H1 (cell line): ENCODE measurements around the gene HACE1. TPM values are rescaled to one million over a fixed set of nuclear protein-coding genes. Genes with fewer than 3 reads are reported as not detected.
A peak's percentile ranks its signal among the peaks of the same experiment; 100 is the strongest.

Experiments
- CTCF ChIA-PET: fragments of 300-600 bp; sonication (Branson Sonifier 250); formaldehyde crosslinking; loops from one replicate; lab custom pipeline; 2021; ENCODE audit not compliant: partially characterized antibody; lab: Charles Lee
- POLR2A ChIA-PET: fragments of 300-600 bp; sonication (Branson Sonifier 250); formaldehyde crosslinking; loops from one replicate; lab custom pipeline; 2021; ENCODE audit warnings: inconsistent platforms; ENCODE audit not compliant: partially characterized antibody; lab: Charles Lee
- DNase-seq, 2 experiments: peaks; one replicate each; pipeline versions ENCODE4 v3.0.0 to v3.0.0-alpha.2; 2010 to 2022; ENCODE audit warnings: low spot score in 2 of 2, low read depth in 1 of 2, mixed read lengths in 1 of 2
- FAIRE-seq: peaks from 2 replicates; lab custom pipeline; 2011; peaks lifted over from hg19 to GRCh38; lab: Jason Lieb, UNC
- H2AFZ ChIP-seq: 2 replicates; pipeline ENCODE4 v1.8.1; 2012; ENCODE audit warnings: low read length, inconsistent platforms
- H2AK5ac ChIP-seq: 2 replicates; pipeline ENCODE4 v1.6.1; 2013; ENCODE audit warnings: low read depth, low read length
- H2BK120ac ChIP-seq: replicated peaks from 2 replicates; pipeline ENCODE3; 2013; ENCODE audit warnings: low read depth, low read length, inconsistent platforms
- H2BK12ac ChIP-seq: 2 replicates; pipeline ENCODE4 v1.6.1; 2013; ENCODE audit warnings: low read depth, low read length
- H2BK15ac ChIP-seq: 2 replicates; pipeline ENCODE4 v1.6.1; 2013; ENCODE audit warnings: low read length
- H2BK20ac ChIP-seq: 2 replicates; pipeline ENCODE4 v1.6.1; 2013; ENCODE audit warnings: low read length
- H2BK5ac ChIP-seq: 2 replicates; pipeline ENCODE4 v1.6.1; 2013; ENCODE audit warnings: low read depth, low read length
- H3K14ac ChIP-seq: 2 replicates; pipeline ENCODE4 v1.6.1; 2013; ENCODE audit warnings: inconsistent platforms; ENCODE audit not compliant: insufficient read length
- H3K18ac ChIP-seq: 2 replicates; pipeline ENCODE4 v1.6.1; 2013; ENCODE audit warnings: low read length; ENCODE audit errors: extremely low read depth
- H3K23ac ChIP-seq: 2 replicates; pipeline ENCODE4 v1.6.1; 2013; ENCODE audit warnings: inconsistent platforms; ENCODE audit not compliant: insufficient read length
- H3K23me2 ChIP-seq: 2 replicates; pipeline ENCODE4 v1.6.1; 2013; ENCODE audit warnings: low read depth, low read length
- H3K27ac ChIP-seq: 2 replicates; pipeline ENCODE4 v1.6.1; 2011; ENCODE audit warnings: low read depth, low read length, inconsistent platforms
- H3K27me3 ChIP-seq, 4 experiments: replicated peaks in 1 of 4; 1 replicate in 1 of 4; 2 replicates in 3 of 4; pipeline versions ENCODE4 v1.6.1 to v1.8.1; 2011 to 2013; ENCODE audit warnings: low read length in 3 of 4, mild to moderate bottlenecking in 3 of 4, inconsistent platforms in 2 of 4, mixed read lengths in 2 of 4, moderate library complexity in 1 of 4; ENCODE audit not compliant: control insufficient read depth in 3 of 4, insufficient read depth in 3 of 4; ENCODE audit errors: extremely low read depth in 1 of 4
- H3K36me3 ChIP-seq, 4 experiments: 2 replicates each; pipeline versions ENCODE4 v1.6.1 to v1.8.1; 2011 to 2013; ENCODE audit warnings: mild to moderate bottlenecking in 4 of 4, low read length in 3 of 4, moderate library complexity in 2 of 4, control low read depth in 1 of 4, inconsistent platforms in 1 of 4; ENCODE audit not compliant: insufficient read depth in 4 of 4, control insufficient read depth in 2 of 4
- H3K4ac ChIP-seq: replicated peaks from 2 replicates; pipeline ENCODE3; 2013; ENCODE audit warnings: low read length, low read depth, mixed read lengths, inconsistent platforms; ENCODE audit not compliant: insufficient read length
- H3K4me1 ChIP-seq, 4 experiments: replicated peaks in 1 of 4; 1 replicate in 1 of 4; 2 replicates in 3 of 4; pipeline versions ENCODE4 v1.6.1 to v1.8.1; 2011 to 2013; ENCODE audit warnings: low read length in 3 of 4, inconsistent platforms in 2 of 4, mixed read lengths in 1 of 4; ENCODE audit not compliant: insufficient read depth in 4 of 4, control insufficient read depth in 3 of 4
- H3K4me2 ChIP-seq, 2 experiments: 2 replicates each; pipeline versions ENCODE4 v1.6.1 to v1.8.1; 2011 to 2013; ENCODE audit warnings: low read depth in 2 of 2, low read length in 2 of 2, control low read depth in 1 of 2, inconsistent platforms in 1 of 2, mild to moderate bottlenecking in 1 of 2; ENCODE audit not compliant: insufficient read depth in 1 of 2
- H3K4me3 ChIP-seq, 4 experiments: fragments of 200-600, 300-600 bp in 1 of 4; sonication (generic), shearing (Covaris generic), sonication (Bioruptor Twin) in 1 of 4; 2 replicates each; pipeline versions ENCODE4 v1.5.1 to v1.8.1; 2011 to 2016; ENCODE audit warnings: low read length in 4 of 4, low read depth in 3 of 4, control low read depth in 2 of 4, inconsistent platforms in 2 of 4, mild to moderate bottlenecking in 2 of 4, mixed read lengths in 1 of 4, moderate library complexity in 1 of 4; ENCODE audit not compliant: insufficient read depth in 2 of 4; ENCODE audit errors: extremely low read depth in 1 of 4
- H3K56ac ChIP-seq: replicated peaks from 2 replicates; pipeline ENCODE3; 2013; ENCODE audit warnings: low read depth, mild to moderate bottlenecking, mixed read lengths, low read length, inconsistent platforms; ENCODE audit not compliant: insufficient read length
- H3K79me1 ChIP-seq: 2 replicates; pipeline ENCODE4 v1.6.1; 2013; ENCODE audit warnings: low read depth, low read length, control low read depth
- H3K79me2 ChIP-seq, 2 experiments: 2 replicates each; pipeline versions ENCODE4 v1.6.1 to v1.8.1; 2012 to 2013; ENCODE audit warnings: low read length in 2 of 2, mild to moderate bottlenecking in 2 of 2, inconsistent platforms in 1 of 2; ENCODE audit not compliant: insufficient read depth in 2 of 2, control insufficient read depth in 1 of 2
- H3K9ac ChIP-seq, 4 experiments: replicated peaks in 1 of 4; 1 replicate in 1 of 4; 2 replicates in 3 of 4; pipeline versions ENCODE4 v1.6.1 to v1.8.1; 2011 to 2013; ENCODE audit warnings: low read depth in 3 of 4, low read length in 3 of 4, control low read depth in 2 of 4, mild to moderate bottlenecking in 2 of 4, moderate library complexity in 2 of 4, inconsistent platforms in 1 of 4; ENCODE audit errors: extremely low read depth in 1 of 4
- H3K9me3 ChIP-seq, 2 experiments: 2 replicates each; pipeline versions ENCODE4 v1.6.1 to v1.8.1; 2012 to 2013; ENCODE audit warnings: mild to moderate bottlenecking in 2 of 2, moderate library complexity in 2 of 2, control low read depth in 1 of 2, inconsistent platforms in 1 of 2, low read depth in 1 of 2, low read length in 1 of 2, mixed read lengths in 1 of 2; ENCODE audit not compliant: insufficient read depth in 2 of 2
- H4K20me1 ChIP-seq, 2 experiments: replicated peaks in 1 of 2; 2 replicates each; pipeline versions ENCODE3 to v1.8.1; 2011 to 2013; ENCODE audit warnings: inconsistent platforms in 2 of 2, low read length in 2 of 2, mild to moderate bottlenecking in 1 of 2; ENCODE audit not compliant: insufficient read depth in 2 of 2, control insufficient read depth in 1 of 2
- H4K5ac ChIP-seq: 2 replicates; pipeline ENCODE4 v1.6.1; 2013; ENCODE audit warnings: low read length, low read depth, mixed read lengths, inconsistent platforms; ENCODE audit not compliant: insufficient read length
- H4K8ac ChIP-seq: 2 replicates; pipeline ENCODE4 v1.8.0; 2013; ENCODE audit warnings: mild to moderate bottlenecking, moderate library complexity, low read length, inconsistent platforms; ENCODE audit not compliant: insufficient read depth; ENCODE audit errors: extremely low read depth
- H4K91ac ChIP-seq: replicated peaks from 2 replicates; pipeline ENCODE3; 2013; ENCODE audit warnings: low read length, mixed read lengths, inconsistent platforms; ENCODE audit not compliant: insufficient read length
- BCL11A ChIP-seq, 2 experiments: IDR thresholded peaks; one replicate each; pipeline ENCODE4 v1.6.1; 2011; ENCODE audit warnings: low read depth in 2 of 2, low read length in 2 of 2, mild to moderate bottlenecking in 2 of 2
- CREB1 ChIP-seq: IDR thresholded peaks from 2 replicates; pipeline ENCODE4 v1.6.1; 2012; ENCODE audit warnings: inconsistent platforms
- SAP30 ChIP-seq: fragments of 300-600 bp; sonication (generic); IDR thresholded peaks from 2 replicates; pipeline ENCODE4 v1.7.1; 2012; ENCODE audit warnings: low read length, moderate library complexity, mild to moderate bottlenecking, inconsistent platforms; ENCODE audit not compliant: insufficient read depth, insufficient replicate concordance
- SRF ChIP-seq: IDR thresholded peaks from 2 replicates; pipeline ENCODE4 v1.6.1; 2011; ENCODE audit warnings: mild to moderate bottlenecking, low read depth, low read length, moderate library complexity
- ZNF274 ChIP-seq: IDR thresholded peaks from 2 replicates; pipeline ENCODE4 v1.7.0; 2012; ENCODE audit warnings: low read length, borderline replicate concordance; ENCODE audit errors: extremely low read depth
- WGBS, 2 experiments: shearing (Covaris generic) in 1 of 2; methylation state at CpG; one replicate each; pipeline versions ENCODE4 v1.1.6 to v1.1.7; 2013 to 2015; ENCODE audit warnings: low lambda C conversion rate in 2 of 2, mixed read lengths in 2 of 2, inconsistent platforms in 1 of 2, low coverage in 1 of 2, missing lambda C conversion rate in 1 of 2; ENCODE audit not compliant: insufficient replicate concordance in 2 of 2, insufficient coverage in 1 of 2, insufficient read length in 1 of 2; ENCODE audit errors: extremely low coverage in 1 of 2, missing lambda C conversion rate in 1 of 2; 5-methylcytosine and 5-hydroxymethylcytosine counted together
- polyA plus RNA-seq, 7 experiments: library from polyadenylated mRNA; depleted of rRNA in 3 of 7; stranded (reverse) in 5 of 7; unstranded in 2 of 7; fragments of >200 nt in 5 of 7; fragments of 200-250 nt in 2 of 7; gene quantifications; 1 replicate in 5 of 7; 2 replicates in 1 of 7; 4 replicates in 1 of 7; pipeline versions ENCODE4 v1.2.1 to v1.2.3, GENCODE V29; 2011 to 2013; ENCODE audit warnings: missing spikeins in 2 of 7, mixed read lengths in 2 of 7
- total RNA-seq: library from RNA; stranded (reverse); fragmentation: NEBNext Ultra II Directional; extraction: Animal tissue kit (Norgen Biotek cat#: 25700); gene quantifications from 2 replicates; pipeline ENCODE4 v1.2.1, GENCODE V29; 2021

The HACE1 gene
- total and polyA plus RNA-seq, 2 of the 8 experiments (the other 6 are each of a cell fraction or from before 2014, with no cell fraction given) = 7.1 to 21.3 TPM

GRCh38 chr6:104858642-104859041 is 1.1 kb downstream of the HACE1 start:
- POLR2A ChIA-PET = interaction anchor here (0.6 to 1.8 kb wide), 7 partner anchors 17 to 487 kb away, joined by 3 to 6 read pairs (median 3); no protein-coding TSS in a partner anchor

More at GRCh38 chr6:104858642-104859041, 1.1 kb downstream of the HACE1 start:
- Histone ChIP-seq H3K27me3 (no peaks in the 10 kb centered on the region), H3K9me3 (no peaks in the 10 kb centered on the region), H4K8ac (no peak overlapping the region), H2BK12ac (no peak overlapping the region), H4K5ac (no peak overlapping the region), H2BK120ac (no peak overlapping the region), H3K4me2 (peak overlapping the region; percentile 73 to 96), H3K18ac (no peak overlapping the region), H3K4me3 (peak overlapping the region; percentile 84 to 98 (median 88)), H3K14ac (no peak overlapping the region), H3K23ac (no peak overlapping the region), H4K20me1 (no peaks in the 10 kb centered on the region), H3K79me2 (peaks cover 0 to 42% of the 10 kb centered on the region in 2 experiments; a peak in 2 of 4 replicates), H4K91ac (no peak overlapping the region), H3K23me2 (peaks cover 6% of the 10 kb centered on the region; the same call in 1 of the 2 replicates), H3K4me1 (no peaks in the 10 kb centered on the region; a peak in 1 of 7 replicates), H2AK5ac (no peak overlapping the region), H2BK5ac (no peak overlapping the region), H3K56ac (no peak overlapping the region), H3K36me3 (no peaks in the 10 kb centered on the region; a peak in 1 of 8 replicates)
- FAIRE-seq (no peak), DNase-seq (no peak)
- CTCF ChIA-PET = interaction anchor here (0.7 to 1.9 kb wide), 8 partner anchors 13 to 460 kb away, joined by 3 to 12 read pairs (median 4); no protein-coding TSS in a partner anchor
- WGBS, 2 experiments = 26% methylated on average over 3 of the region's 3 CpGs; no CpG with 5 or more reads in 1 of the 2 experiments
- no peak for TF ChIP-seq SAP30
- no peak for TF ChIP-seq SRF
- no peak for TF ChIP-seq CREB1
- no peak for TF ChIP-seq ZNF274
- no peak for TF ChIP-seq BCL11A (IDR thresholded peaks at IDR 0.05; ENCODE audit: low read depth in 2 of 2, low read length in 2 of 2)
- TF ChIP-seq, all 59 proteins: peak for 0
- Histone ChIP-seq H2BK20ac (no peak overlapping the region), H3K9ac (peak overlapping the region in 2 of 4 experiments; percentile 8 to 76; a peak in 1 of 7 replicates), H3K27ac (no peak overlapping the region), H3K79me1 (0 out of 2 replicates have a peak, but pooled peaks cover 3% of the 10 kb centered on the region), H2BK15ac (no peak overlapping the region), H3K4ac (no peak overlapping the region), H2AFZ (no peak overlapping the region)
